Measurements from ENCODE around the gene LGALS3.
A peak's percentile ranks its signal among the peaks of the same experiment; 100 is the strongest.
"Not testable (repeated sequence)": the region's sequence is repeated elsewhere in the genome, so short reads cannot be mapped to it uniquely, and the experiment has no call there.

Gene LGALS3

GRCh38 chr14:55129086-55129427 is at the start of gene LGALS3:
Gene LGALS3 (plus strand): TSS chr14:55129252. CDS start chr14:55137374, 8,122 bp downstream.
- Histone ChIP-seq H3K27ac (no peak within 1 kb of the TSS), H3K9me3 (ENCODE audit: low read depth, low read length) (no peaks in the 10 kb centered on the region), H3K36me3 (ENCODE audit: insufficient read depth, low read length) (no peaks in the 10 kb centered on the region), H3K9ac (ENCODE audit: insufficient read length) (no peak within 1 kb of the TSS), H3K4me3 (no peak within 1 kb of the TSS)
- DNase-seq (ENCODE audit: low read depth, low spot score): no peak
- TF ChIP-seq EZH2 (IDR thresholded peaks at IDR 0.05) (no peak), FOXP2 (optimal IDR thresholded peaks at IDR 0.05; ENCODE audit: control extremely low read depth, extremely low read length, insufficient read depth) (no peak), POLR2AphosphoS5 (IDR thresholded peaks at IDR 0.05; ENCODE audit: borderline replicate concordance, low read depth, low read length) (no peak)

DNA sequence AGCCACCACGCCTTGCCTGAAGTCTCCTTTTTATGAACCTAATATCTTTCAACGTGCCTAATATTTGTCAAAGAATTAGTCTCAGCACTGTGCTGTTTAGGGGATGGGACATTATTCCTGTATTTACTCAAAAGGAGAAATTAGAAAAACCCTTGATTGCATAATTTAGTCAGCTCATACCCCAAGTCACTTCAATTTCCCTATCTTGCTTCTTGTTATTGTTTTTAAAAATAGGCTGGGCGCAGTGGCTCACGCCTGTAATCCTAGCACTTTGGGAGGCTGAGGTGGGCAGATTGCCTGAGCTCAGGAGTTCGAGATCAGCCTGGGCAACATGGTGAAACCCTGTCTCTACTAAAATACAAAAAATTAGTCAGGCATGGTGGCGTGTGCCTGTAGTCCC is 49.1 kb upstream of the LGALS3 start:
- not testable (repeated sequence) for H3K27ac ChIP-seq; H3K4me3 ChIP-seq; H3K9me3 ChIP-seq (ENCODE audit: low read depth, low read length); H3K36me3 ChIP-seq (ENCODE audit: insufficient read depth, low read length); DNase-seq (ENCODE audit: low read depth, low spot score); H3K9ac ChIP-seq (ENCODE audit: insufficient read length)

- Histone ChIP-seq H3K9me3 (ENCODE audit: low read depth, low read length) (no peaks in the 10 kb centered on the region), H3K36me3 (ENCODE audit: insufficient read depth, low read length) (no peaks in the 10 kb centered on the region), H3K9ac (ENCODE audit: insufficient read length) (no peak overlapping the region), H3K4me3 (no peak overlapping the region), H3K27ac (no peak overlapping the region)
- DNase-seq (ENCODE audit: low read depth, low spot score): no peak
- TF ChIP-seq FOXP2 (optimal IDR thresholded peaks at IDR 0.05; ENCODE audit: control extremely low read depth, extremely low read length, insufficient read depth) (no peak), POLR2AphosphoS5 (IDR thresholded peaks at IDR 0.05; ENCODE audit: borderline replicate concordance, low read depth, low read length) (no peak), EZH2 (IDR thresholded peaks at IDR 0.05) (no peak)
Measured at GRCh38 chr14:55084401-55085059, 44.5 kb upstream of the LGALS3 start.

GRCh38 chr14:55085060-55085660 is 43.9 kb upstream of the LGALS3 start:
- H3K9ac ChIP-seq (ENCODE audit: insufficient read length): no peak overlapping the region
- TF ChIP-seq FOXP2 (optimal IDR thresholded peaks at IDR 0.05; ENCODE audit: control extremely low read depth, extremely low read length, insufficient read depth) (no peak), POLR2AphosphoS5 (IDR thresholded peaks at IDR 0.05; ENCODE audit: borderline replicate concordance, low read depth, low read length) (no peak), EZH2 (IDR thresholded peaks at IDR 0.05) (no peak)
- H3K27ac ChIP-seq: no peak overlapping the region
- DNase-seq (ENCODE audit: low read depth, low spot score): no peak
- H3K4me3 ChIP-seq: no peak overlapping the region
- H3K9me3 ChIP-seq (ENCODE audit: low read depth, low read length): no peaks in the 10 kb centered on the region
- no peaks in the 10 kb centered on the region for H3K36me3 ChIP-seq (ENCODE audit: insufficient read depth, low read length)

- no peak overlapping the region for H3K4me3 ChIP-seq
- H3K9ac ChIP-seq (ENCODE audit: insufficient read length): no peak overlapping the region
- DNase-seq (ENCODE audit: low read depth, low spot score): no peak
- H3K27ac ChIP-seq: no peak overlapping the region
- TF ChIP-seq POLR2AphosphoS5 (IDR thresholded peaks at IDR 0.05; ENCODE audit: borderline replicate concordance, low read depth, low read length) (no peak), FOXP2 (optimal IDR thresholded peaks at IDR 0.05; ENCODE audit: control extremely low read depth, extremely low read length, insufficient read depth) (no peak), EZH2 (IDR thresholded peaks at IDR 0.05) (no peak)
- H3K36me3 ChIP-seq (ENCODE audit: insufficient read depth, low read length): no peaks in the 10 kb centered on the region
- H3K9me3 ChIP-seq (ENCODE audit: low read depth, low read length): no peaks in the 10 kb centered on the region
Measured at GRCh38 chr14:55086938-55087337, 42.1 kb upstream of the LGALS3 start.

DNA sequence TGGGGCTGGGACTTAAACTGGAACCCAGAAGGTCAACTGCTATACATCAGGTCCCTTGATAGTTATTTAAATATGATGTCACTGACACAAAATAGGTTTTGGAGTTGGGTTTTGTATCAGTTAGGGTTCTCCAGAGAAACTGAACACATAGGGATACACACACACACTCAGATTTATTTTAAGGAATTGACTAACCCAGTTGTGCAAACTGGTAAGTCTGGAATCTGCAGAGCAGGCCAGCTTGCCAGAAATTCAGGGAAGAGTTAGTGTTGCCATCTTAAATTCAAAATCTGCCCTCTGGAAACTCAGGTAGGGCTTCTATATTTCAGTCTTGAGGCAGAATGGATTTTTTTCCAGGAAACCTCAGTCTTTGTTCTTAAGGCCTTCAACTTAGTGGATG is 40.7 kb upstream of the LGALS3 start:
- no peak overlapping the region for H3K9ac ChIP-seq (ENCODE audit: insufficient read length)
- H3K9me3 ChIP-seq (ENCODE audit: low read depth, low read length): no peaks in the 10 kb centered on the region
- H3K4me3 ChIP-seq: no peak overlapping the region
- 0 out of 2 replicates have a peak overlapping the region, but pooled peaks have one; percentile 19 for H3K27ac ChIP-seq
- DNase-seq (ENCODE audit: low read depth, low spot score): no peak
- TF ChIP-seq EZH2 (IDR thresholded peaks at IDR 0.05) (no peak), FOXP2 (optimal IDR thresholded peaks at IDR 0.05; ENCODE audit: control extremely low read depth, extremely low read length, insufficient read depth) (no peak), POLR2AphosphoS5 (IDR thresholded peaks at IDR 0.05; ENCODE audit: borderline replicate concordance, low read depth, low read length) (no peak)
- H3K36me3 ChIP-seq (ENCODE audit: insufficient read depth, low read length): no peaks in the 10 kb centered on the region

DNA sequence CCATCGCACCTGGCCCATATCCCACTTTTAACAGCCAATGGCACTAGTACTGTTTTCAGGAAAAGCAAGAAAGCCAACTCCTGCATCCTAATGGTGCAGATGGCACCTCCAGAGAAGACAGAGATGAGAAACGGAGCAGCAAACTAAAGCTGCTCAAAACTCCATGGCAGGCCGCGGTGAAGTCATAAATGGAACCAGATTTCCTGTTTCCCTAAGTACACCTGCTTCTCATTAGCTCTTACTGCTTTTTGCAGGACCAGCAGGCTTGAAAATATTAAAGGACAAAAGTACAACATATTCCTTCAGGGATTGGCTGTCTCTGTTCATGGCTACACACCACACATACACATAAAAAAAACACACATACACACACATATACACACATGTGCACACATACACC is 36.7 kb upstream of the LGALS3 start:
- H3K27ac ChIP-seq: peak overlapping the region; percentile 83
- H3K36me3 ChIP-seq (ENCODE audit: insufficient read depth, low read length): no peaks in the 10 kb centered on the region
- TF ChIP-seq FOXP2 (optimal IDR thresholded peaks at IDR 0.05; ENCODE audit: control extremely low read depth, extremely low read length, insufficient read depth): no peak
- TF ChIP-seq POLR2AphosphoS5 (IDR thresholded peaks at IDR 0.05; ENCODE audit: borderline replicate concordance, low read depth, low read length): no peak; the same call in 1 of the 2 replicates
- TF ChIP-seq EZH2 (IDR thresholded peaks at IDR 0.05): no peak
- no peak overlapping the region for H3K9ac ChIP-seq (ENCODE audit: insufficient read length)
- H3K4me3 ChIP-seq: peak overlapping the region; percentile 53
- H3K9me3 ChIP-seq (ENCODE audit: low read depth, low read length): no peaks in the 10 kb centered on the region
- DNase-seq (ENCODE audit: low read depth, low spot score): peak; percentile 77

- H3K27ac ChIP-seq: peak overlapping the region; percentile 55
- no peaks in the 10 kb centered on the region for H3K36me3 ChIP-seq (ENCODE audit: insufficient read depth, low read length)
- no peak for TF ChIP-seq POLR2AphosphoS5 (IDR thresholded peaks at IDR 0.05; ENCODE audit: borderline replicate concordance, low read depth, low read length)
- no peak for TF ChIP-seq FOXP2 (optimal IDR thresholded peaks at IDR 0.05; ENCODE audit: control extremely low read depth, extremely low read length, insufficient read depth)
- TF ChIP-seq EZH2 (IDR thresholded peaks at IDR 0.05): no peak
- peak; percentile 66 for DNase-seq (ENCODE audit: low read depth, low spot score)
- H3K9me3 ChIP-seq (ENCODE audit: low read depth, low read length): no peaks in the 10 kb centered on the region
- H3K9ac ChIP-seq (ENCODE audit: insufficient read length): no peak overlapping the region
- H3K4me3 ChIP-seq: no peak overlapping the region
Measured at GRCh38 chr14:55094292-55095157, 34.5 kb upstream of the LGALS3 start.

Measured in SK-N-MC (cell line).